Activated gamma-delta T cell treated with Interleukin-2 at 50 U/mL for 16 hours (primary cell): ENCODE measurements around the gene PCGF2.

Experiments used
- DNase-seq: peaks from one replicate; pipeline ENCODE4 v3.0.0-alpha.2; 2020

The PCGF2 gene

DNA sequence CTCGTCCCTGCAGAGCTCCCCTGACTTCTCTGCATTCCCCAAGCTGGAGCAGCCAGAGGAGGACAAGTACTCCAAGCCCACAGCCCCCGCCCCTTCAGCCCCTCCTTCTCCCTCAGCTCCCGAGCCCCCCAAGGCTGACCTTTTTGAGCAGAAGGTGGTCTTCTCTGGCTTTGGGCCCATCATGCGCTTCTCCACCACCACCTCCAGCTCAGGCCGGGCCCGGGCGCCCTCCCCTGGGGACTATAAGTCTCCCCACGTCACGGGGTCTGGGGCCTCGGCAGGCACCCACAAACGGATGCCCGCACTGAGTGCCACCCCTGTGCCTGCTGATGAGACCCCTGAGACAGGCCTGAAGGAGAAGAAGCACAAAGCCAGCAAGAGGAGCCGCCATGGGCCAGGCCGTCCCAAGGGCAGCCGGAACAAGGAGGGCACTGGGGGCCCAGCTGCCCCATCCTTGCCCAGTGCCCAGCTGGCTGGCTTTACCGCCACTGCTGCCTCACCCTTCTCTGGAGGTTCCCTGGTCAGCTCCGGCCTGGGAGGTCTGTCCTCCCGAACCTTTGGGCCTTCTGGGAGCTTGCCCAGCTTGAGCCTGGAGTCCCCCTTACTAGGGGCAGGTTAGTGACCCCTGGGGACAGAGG is 31.6 kb downstream of the PCGF2 start:
- no peak for DNase-seq

DNA sequence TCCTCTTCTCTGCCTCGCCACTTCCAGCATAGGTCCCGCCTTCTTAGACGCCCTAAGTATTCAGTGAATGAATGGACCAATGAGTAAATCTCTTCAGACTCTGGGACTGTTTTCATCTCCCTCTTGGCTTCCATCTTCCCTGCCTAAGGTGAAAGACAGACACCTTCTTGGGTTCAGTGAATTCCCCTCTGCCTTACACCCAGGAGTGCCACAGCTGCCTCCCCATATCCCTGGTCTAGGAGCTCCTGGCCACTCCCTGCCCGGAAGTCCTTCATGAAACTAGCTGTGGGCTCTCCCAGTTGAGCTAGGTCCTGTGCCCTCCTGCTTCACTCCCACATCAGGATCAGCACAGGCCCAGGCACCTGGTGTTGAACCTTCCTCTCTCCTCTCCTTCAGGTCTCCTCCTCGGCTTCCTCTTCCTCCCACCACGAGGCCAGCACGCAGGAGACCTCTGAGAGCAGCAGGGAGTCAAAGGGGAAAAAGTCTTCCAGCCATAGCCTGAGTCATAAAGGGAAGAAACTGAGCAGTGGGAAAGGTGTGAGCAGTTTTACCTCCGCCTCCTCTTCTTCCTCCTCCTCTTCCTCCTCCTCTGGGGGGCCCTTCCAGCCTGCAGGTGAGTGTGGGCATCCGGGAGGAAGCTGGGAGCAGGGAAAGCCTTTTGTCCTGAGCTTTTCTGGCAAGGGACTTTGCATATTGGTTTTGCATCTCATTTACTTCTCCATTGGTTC is 32.8 kb downstream of the PCGF2 start:
- no peak for DNase-seq

DNA sequence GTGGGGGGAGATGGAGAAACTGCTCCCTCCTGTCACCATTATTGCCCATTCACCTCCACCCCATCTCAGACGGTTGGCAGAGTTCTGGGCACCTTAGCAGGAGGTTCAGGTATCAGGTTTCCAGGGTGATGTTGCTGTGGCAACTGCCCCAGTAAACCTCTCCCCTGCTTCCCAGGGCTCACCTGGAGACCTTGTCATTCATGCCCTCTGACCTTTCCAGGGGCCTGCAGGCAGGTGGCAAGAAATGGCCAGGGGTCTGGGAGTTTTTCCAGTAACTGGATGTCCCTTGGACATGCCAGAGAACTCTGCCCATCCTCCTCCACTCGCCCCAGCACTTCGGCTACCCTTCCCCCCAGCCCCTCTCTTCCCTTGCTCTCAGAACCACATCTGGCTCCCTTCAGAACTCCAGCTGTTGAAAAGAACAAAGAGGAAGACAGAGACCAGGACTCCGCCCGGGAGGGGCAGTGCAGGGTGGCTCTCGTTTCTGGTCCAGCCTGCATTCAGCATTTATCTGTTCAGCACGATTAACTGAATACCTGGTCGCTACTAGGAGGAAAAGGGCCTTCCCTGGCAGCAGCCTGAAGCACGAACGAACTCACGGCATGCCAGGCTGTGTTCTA is 34.6 kb downstream of the PCGF2 start:
- DNase-seq: no peak

DNA sequence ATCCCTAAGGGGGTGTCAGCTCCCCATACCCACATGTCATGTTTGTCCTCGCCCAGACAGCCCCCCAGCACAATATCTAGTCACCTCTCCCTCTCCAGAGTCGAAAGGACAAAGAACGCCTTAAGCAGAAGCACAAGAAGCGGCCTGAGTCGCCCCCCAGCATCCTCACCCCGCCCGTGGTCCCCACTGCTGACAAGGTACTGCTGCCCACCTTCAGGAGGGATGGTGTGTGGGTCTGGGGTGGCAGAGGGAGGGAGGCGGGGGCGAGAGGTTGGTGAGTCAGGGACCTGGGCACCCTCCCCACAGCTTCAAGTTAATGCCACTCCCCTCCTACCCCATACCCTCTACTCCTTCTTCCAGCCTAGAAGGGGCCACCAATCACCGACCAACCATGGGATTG is 35.5 kb downstream of the PCGF2 start:
- no peak for DNase-seq

DNA sequence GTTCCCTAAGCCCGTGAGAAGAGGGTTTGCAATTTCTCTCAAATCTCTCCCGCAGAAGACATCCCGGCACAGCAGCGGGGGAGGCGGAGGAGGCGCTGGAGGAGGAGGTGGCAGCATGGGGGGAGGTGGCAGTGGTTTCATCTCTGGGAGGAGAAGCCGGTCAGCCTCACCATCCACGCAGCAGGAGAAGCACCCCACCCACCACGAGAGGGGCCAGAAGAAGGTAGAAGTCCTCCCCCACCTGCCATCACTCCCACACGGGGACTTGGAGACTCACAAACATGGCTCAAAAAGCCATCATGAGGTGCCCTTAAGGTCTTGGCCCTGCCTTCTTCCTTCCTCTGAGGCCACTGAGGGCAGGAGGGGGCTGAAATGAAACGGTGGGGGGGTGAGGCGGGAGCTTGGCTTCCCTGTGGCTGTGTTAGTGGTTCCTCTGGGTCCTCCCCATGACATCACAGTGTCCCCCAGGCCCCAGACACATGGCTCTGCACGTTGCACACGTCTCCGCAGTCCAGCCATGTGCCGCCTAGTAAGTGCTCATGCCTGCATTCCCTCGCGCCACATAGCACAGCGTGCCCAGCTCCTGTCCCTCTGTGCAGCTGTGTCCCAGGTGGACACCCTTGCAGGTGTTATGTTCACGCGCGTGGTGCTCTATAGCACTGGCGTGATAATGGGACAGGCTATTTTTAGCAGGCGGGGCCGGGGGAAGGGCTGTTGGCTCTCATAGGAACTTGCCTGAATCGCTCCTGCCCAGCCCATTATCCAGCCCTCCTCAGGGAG is 36.2 kb downstream of the PCGF2 start:
- DNase-seq: no peak

DNA sequence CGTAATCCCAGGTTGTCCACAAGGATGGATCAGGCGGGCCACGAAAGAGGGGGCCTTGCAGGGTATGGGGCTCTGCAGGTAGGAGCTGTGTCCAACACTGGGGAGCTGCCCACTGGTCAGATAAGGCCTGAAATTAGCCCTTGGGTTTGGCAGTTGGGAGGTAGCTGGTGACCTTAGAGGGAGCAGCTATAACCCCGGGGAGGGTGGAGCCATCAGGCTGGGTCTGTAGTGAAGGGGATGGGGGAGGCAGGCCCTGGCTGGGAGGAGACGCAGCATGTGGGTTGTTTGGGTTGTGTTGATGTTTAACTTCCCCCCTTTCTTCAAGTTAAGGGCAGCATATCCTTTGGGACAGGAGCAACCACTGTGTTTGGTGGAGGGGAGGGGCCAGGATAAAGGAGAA is 37.2 kb downstream of the PCGF2 start:
- DNase-seq: no peak

DNA sequence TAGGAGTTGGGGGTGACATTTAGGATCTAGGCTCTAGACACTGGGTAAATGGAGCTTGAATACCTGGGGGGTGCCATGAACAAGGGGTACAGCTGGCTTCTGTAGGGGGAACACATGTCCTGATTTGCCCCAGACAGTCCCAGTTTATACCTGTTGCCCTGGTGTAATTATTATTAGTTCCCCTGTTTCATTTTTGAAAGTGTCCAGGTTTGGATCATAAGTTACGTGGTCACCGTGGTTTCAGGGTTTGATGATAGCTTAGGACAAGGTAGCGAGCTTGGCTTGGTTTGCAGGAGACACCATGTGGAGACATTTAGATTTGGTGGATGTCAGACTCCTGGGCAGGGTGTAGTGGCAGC is 37.6 kb downstream of the PCGF2 start:
- DNase-seq: no peak

DNA sequence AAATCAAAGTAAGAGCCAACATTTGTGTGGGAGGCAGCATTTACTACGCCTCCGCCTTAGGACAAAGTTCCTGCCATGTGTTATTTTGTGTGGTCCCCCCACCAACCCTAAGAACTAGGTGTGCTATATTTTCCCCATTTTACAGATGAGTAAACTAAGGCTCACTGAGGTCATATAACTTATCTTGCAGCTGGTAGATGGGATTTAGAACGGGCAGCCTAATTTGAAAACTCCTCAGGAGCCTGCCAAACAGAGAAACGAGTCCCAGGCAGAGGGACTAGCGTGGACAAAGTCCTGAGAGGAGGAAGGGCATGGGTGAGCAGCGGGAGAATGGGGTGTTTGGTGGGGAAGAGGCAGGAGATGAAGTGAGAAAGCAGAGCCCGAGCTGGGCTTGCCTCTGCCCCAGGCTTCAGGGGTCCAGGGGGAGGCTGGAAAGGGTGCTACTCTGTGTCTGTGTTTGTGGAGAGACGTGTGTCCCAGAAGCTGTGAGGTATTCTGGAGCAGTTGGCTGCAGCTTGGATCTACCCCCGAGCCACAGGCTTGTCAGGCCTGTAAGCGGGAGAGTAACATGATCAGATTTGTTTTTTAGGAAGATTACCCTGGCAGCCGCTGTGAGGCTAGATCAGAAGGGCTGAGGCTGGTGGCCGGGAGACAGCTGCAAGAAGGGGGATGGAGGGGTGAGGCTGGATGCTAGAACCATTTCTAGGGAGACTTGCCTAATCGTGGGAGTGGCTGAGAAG is 38.1 kb downstream of the PCGF2 start:
- DNase-seq: no peak

DNA sequence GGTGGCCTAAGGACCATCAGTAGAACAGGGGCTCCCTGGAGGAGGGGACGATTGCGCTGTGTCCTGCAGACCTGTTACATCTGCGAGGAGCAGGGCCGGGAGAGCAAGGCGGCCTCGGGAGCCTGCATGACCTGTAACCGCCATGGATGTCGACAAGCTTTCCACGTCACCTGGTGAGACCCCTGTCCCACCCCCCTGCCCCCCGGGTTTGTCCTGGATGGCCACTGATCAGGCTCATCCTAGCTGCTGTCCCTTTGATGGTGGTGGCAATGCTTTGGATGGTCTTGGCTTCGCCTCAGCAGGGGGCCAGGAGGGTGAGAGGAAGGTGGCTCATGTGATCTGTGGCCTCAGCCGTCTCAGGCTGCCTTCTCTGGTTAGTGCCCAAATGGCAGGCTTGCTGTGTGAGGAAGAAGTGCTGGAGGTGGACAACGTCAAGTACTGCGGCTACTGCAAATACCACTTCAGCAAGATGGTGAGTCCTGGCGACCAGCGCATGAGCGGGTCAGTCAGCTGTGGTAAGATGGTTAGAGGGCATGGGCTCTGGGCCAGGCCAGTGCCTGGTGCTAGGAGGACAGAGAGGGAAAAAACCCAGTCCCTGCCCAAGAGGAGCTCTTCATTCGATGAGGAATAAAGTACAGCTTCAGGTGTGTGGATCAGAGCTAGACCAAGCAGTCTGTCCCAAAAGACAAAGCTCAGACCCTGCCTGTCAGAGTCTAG is 38.9 kb downstream of the PCGF2 start:
- DNase-seq: no peak

DNA sequence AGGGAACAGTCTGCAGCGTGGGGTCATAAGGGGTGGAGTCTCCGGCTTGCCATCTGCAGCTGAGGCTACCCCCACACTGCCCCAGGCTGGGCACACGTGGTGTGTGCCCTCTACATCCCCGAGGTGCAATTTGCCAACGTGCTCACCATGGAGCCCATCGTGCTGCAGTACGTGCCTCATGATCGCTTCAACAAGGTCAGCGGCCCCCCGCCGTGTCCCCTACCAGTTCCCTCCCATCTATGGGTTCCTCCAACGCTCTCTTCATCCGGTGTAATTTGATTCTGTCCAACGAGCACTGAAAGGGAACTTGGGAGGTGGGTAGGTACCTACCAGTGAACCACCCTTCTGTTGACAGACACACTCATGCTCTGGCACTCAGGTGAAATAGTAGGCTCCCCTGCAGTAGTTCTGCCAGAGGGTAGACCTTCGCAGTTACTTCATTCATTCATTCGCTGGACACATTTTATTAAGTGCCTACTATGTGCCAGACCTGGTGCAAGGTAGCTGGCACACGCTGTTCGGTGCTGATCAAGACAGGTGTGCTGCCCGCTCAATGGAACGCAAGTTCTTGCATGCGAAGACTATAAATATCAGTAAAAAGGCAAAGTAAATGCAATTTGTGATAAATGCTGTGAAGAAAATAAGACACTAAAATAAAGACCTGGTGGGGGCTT is 40.3 kb downstream of the PCGF2 start:
- no peak for DNase-seq

DNA sequence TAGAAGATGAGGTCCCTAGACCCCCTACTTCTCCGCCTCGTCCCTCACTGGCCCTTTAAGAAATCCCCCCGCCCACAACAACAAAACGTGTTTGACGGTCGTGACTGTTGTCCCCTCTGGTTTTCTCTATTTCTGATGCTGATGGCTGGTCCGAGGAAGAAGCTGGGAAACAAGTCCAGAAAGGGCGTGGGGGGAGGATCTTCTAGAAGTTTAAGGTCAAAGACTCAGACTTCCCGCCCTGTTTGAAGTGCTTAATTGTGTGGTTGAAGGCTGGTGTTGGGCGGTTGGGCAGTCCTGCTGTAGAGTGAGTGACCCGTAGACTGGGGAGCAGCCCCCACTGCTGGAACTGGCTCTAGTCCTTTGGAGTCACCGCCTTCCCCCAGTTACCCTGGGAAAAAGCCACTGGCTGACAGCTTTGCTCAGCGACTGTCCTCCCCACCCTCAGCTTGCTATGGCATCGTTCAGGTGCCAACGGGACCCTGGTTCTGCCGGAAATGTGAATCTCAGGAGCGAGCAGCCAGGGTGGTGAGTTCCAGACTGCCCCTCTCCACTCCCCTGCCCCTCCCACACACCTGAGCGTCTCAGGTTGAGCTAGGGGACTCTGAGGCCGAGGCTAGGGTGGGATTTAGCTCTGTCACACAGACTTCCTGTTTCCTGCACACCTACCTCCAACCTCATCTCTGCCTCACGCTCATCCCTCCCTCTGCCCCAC is 41.5 kb downstream of the PCGF2 start:
- peak; percentile 23 for DNase-seq

DNA sequence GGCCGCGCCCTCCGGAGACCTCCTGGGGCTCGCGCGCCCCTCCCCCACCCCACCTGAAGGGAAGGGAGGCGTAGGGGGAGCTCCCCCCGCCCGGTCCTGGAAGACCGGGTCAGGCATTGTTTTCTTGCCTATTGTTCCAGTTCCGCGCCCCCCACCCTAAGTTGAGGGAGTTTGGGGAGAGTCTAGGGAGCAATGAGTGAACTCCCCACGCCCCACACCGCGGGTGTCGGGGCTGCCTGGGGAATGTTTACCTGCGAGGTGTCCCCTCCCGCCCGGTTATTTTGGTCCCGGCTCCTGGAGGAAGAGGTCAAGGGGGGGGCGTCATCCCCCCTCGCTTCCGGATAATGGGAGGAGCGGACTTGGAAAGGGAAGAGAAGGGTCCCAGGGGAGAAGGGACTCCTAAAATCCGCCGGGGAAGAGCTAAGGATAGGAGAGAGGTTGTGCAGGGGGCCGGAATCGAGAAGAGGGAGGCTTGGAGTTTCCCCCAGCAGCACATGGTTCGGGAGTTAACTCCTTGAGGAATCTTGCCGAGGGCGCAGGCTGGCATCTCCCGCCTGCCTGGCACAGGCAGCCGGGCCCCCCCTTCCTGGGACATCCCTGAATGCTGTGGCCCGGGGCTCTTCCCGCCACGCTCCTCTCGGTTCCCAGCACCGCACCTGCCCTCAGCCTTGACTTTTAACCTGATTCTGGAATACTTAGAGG is 42.2 kb downstream of the PCGF2 start:
- DNase-seq: peak; percentile 29

DNA sequence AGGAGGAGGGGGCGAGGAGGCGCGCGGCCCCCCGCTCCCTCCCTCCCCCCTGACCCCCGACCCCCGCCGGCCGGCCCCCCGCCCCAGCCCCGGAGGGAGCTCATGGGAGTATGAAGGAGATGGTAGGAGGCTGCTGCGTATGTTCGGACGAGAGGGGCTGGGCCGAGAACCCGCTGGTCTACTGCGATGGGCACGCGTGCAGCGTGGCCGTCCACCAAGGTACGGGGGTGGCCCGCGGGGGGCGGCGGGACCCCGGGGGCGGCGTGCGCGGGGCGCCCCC is 42.7 kb downstream of the PCGF2 start:
- DNase-seq: no peak

DNA sequence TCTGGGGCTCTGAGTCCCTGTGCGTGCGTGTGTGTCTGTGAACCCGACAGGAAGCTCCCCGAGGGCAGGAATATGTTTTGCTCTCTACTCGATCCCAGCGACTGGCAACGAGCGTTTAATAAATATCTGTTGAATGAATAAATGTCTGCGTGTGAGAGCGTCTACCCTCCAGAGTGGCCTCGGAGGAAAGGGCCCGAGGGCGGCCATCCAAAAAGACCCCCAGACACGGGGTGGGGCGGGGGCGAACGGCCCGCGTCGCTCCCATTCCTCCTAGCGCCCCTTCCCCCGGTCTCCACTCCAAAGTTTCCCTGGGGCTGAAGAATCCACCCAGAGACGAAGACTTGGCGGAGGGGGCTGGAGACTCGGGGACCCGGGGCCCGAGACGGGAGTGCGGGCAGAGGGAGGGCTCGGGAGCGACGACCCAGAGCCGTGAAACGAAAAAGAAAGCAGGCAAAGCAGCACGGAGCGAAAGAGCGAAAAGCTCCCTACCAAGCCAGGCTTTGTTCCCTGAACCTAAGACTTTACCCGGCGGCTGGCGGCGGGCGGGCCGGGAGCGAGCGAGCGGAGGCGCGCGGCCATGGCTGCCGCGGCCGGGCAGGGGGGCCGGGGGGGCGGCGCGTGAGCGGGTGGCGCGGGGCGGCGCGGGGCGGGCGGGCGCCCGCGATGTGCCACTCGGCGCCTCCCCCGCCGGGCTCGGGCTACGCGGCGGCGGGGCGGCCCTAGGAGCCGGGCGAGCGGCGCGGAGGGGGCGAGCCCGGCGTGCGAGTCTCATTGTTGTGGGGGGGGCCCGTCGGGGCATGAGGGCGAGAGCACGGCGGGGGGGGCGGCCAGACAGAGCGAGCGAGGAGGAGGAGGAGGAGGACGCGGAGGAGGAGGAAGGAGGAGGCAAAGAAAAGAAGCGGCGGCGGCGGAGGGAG is 43.3 kb downstream of the PCGF2 start, which contains the start of gene MLLT6:
TSS of gene MLLT6 (plus strand) at position 668 of the 917 bp plus-strand sequence. CDS start 360 bp downstream, outside the sequence.
- DNase-seq: peak; percentile 75

DNA sequence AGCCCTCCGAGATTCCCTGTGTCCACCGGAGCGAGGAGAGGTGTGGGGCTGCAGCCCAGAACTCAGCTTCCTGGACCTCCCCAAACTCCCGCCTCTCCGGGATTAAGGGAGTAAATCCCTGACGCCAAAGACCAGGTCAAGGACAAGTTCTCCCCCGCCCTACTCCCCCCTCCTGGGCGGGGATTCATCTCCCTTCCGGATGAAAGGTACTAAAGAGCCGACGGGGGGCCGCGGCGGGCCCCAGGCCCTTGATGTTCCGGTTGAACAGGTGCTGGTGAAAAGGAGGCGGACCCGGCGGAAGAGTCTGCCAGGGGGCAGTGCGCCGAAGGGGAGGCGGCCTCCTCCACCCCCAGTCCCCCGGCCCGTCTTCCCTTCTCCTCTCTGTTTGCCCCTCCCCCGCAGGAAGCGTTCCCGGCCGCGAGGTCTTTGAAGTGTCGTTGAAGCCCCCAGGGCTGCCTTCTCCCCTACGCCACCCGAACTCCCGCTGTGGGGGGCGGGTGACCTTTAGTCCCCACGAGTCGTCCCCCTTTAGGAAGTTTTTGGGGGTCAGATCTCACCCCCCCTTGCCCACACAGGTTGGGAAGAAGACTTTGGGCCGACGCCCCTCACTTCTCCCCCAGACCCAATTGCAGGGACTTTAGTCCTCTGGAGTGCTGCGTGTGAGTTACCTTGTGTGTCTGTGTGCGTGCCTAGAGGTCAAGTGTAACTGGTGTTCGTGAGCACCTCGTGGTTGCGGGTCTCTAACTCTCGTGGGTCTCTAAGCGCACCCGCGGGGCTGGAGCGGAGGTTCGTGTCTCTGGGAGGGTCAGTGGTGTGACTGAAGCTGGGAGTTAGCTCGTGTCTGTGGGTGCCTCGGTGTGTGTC is 44.2 kb downstream of the PCGF2 start:
- peak; percentile 73 for DNase-seq

DNA sequence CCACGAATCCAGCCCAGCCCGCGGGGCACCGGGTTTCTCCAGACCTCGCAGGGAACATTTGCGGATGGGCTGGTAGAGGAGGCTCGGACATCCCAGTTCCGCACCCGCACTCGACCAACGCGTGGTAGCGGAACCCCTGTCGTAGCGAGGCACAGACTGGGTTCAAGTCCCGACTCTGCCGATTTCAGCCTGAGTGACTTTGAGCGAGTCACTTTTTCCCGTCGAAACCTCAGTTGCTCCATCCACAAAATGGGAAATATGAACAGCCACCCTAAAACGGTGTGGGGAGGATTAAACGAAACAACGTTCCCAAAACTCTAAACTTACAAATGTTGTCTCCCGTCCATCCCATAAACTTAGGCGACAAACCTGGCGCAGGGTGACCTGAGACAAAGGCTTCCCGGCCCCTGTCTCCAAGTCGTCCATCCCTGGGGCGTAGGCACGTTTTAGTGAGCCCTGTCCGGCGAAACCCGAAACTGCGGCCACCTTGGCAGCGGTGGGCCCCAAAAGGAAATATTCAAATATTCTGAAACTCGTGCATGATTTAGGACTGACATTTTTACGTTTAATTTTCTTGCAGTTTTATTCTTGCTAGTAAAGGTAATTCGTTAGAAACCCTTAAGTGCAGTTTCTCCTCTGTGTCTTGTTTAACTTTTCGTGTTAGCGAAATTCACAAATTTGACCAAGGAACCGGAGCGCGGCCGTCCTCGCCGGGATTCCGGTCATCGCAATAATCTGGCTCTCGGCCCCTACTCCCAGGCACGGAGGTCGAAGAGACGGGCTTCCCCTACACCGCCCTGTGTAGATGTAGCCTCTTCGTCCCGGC is 45.0 kb downstream of the PCGF2 start:
- DNase-seq: no peak

DNA sequence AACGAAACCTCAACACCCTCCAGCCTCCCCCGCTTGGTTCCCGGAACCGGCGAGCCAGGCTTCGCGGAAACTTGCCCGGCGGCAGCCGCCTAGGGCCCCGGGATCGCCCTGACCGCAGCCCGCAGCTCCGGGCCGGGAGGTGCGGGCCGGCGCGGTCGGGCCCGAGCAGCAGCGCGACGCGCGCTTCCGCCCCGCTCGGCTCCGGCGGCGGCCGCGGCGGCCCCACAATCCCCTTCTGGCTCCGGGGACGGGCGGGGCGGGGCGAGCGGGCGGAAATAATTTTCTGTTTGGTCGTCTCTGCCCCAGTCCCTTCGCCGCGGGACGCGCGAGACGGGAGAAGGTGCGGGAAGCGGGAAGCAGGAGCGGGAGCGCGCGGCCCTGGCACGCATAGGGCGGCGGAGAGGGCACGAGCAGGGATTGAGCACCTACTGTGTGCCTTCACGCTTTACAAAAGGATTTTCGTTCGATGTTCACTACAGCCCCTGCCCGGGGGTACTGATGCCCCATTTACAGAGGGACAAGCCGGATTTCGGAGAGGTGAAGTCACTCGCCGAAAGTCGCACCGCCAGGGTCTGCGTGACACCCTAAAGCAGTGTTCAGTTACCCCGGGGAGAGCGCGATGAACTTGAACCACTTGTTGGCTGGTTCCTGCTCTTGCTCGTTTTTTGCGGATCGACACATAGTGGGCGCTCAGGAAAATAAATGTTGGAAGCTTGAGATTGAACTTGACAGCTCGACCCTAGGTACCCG is 45.8 kb downstream of the PCGF2 start:
- peak; percentile 73 for DNase-seq
